ENCODE measurements around the gene MROH9.

DNA sequence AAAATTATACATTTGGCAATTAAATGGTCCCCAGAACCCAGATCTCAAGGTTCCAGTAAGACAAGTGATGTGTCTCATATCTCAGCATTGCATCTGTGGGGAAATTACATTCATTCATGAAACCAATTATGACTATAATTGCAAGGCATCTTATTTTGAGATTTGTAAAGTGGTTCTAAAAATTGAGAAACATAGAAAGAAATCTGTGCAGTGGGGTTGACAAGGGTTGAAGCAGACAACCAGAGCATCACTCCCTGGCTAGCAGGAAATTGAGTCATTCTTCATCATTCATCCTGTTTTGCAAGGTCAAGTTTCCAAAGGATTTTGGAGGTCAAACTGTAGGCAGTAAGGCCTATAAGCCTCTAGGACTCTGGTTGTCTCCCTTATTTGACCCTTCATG, 25.1 kb upstream of the MROH9 start:
- TF ChIP-seq, protein P1, sequence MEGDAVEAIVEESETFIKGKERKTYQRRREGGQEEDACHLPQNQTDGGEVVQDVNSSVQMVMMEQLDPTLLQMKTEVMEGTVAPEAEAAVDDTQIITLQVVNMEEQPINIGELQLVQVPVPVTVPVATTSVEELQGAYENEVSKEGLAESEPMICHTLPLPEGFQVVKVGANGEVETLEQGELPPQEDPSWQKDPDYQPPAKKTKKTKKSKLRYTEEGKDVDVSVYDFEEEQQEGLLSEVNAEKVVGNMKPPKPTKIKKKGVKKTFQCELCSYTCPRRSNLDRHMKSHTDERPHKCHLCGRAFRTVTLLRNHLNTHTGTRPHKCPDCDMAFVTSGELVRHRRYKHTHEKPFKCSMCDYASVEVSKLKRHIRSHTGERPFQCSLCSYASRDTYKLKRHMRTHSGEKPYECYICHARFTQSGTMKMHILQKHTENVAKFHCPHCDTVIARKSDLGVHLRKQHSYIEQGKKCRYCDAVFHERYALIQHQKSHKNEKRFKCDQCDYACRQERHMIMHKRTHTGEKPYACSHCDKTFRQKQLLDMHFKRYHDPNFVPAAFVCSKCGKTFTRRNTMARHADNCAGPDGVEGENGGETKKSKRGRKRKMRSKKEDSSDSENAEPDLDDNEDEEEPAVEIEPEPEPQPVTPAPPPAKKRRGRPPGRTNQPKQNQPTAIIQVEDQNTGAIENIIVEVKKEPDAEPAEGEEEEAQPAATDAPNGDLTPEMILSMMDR (optimal IDR thresholded peaks at IDR 0.05 in 1 of 3, IDR thresholded peaks at IDR 0.05 in 1 of 3, conservative IDR thresholded peaks at IDR 0.05 in 1 of 3; ENCODE audit: extremely low read depth in 1 of 3, insufficient read depth in 2 of 3, low read length in 3 of 3) = no peak
- no peak for TF ChIP-seq EZH2 (IDR thresholded peaks at IDR 0.05; ENCODE audit: low read length)
